MG63 (cell line): ENCODE results near the gene ELANE. TPM values are rescaled to one million over a fixed set of nuclear protein-coding genes. Genes with fewer than 3 reads are reported as not detected.

Experiments
- total RNA-seq: library from RNA; depleted of rRNA; stranded (reverse); fragments of >200 nt; shearing (Covaris generic); gene quantifications from 2 replicates; pipeline ENCODE4 v1.2.3, GENCODE V29; 2014; ENCODE audit warnings: low replicate concordance; rRNA removed

Gene ELANE
- total RNA-seq, 1 experiment from 2014 or later = not detected

Other genes with a start within 250 kb of the ELANE start
- gene POLRMT, start 218.8 kb upstream of the ELANE start, total RNA-seq = 20.1 and 33.2 TPM in 2 replicates
- gene FGF22, start 212.4 kb upstream of the ELANE start, total RNA-seq = not detected in 2 replicates
- 22.0 and 23.5 TPM in 2 replicates for gene RNF126, start 189.1 kb upstream of the ELANE start, total RNA-seq
- 16.0 and 25.0 TPM in 2 replicates for gene FSTL3, start 175.9 kb upstream of the ELANE start, total RNA-seq
- not detected in 2 replicates for gene PRSS57, start 156.9 kb upstream of the ELANE start, total RNA-seq
- gene PALM, start 143.4 kb upstream of the ELANE start, total RNA-seq = 9.3 and 10.5 TPM in 2 replicates
- gene MISP, start 101.2 kb upstream of the ELANE start, total RNA-seq = not detected in 2 replicates
- 197 and 260 TPM in 2 replicates for gene PTBP1, start 54.9 kb upstream of the ELANE start, total RNA-seq
- gene PLPPR3, start 30.3 kb upstream of the ELANE start, total RNA-seq = not detected in 2 replicates
- gene AZU1, start 24.5 kb upstream of the ELANE start, total RNA-seq = not detected in 2 replicates
- gene PRTN3, start 11.3 kb upstream of the ELANE start, total RNA-seq = not detected in 2 replicates
- gene CFD, start 7.4 kb downstream of the ELANE start, total RNA-seq = 2.8 TPM in 1 of 2 replicates, not detected in the other
- 18.1 and 20.4 TPM in 2 replicates for gene MED16, start 40.9 kb downstream of the ELANE start, total RNA-seq
- gene RNU6-9, start 41.2 kb downstream of the ELANE start, total RNA-seq = not detected in 2 replicates
- gene R3HDM4, start 60.9 kb downstream of the ELANE start, total RNA-seq = 6.4 and 9.5 TPM in 2 replicates
- gene KISS1R, start 65.0 kb downstream of the ELANE start, total RNA-seq = not detected in 2 replicates
- 1.0 and 6.6 TPM in 2 replicates for gene ARID3A, start 73.7 kb downstream of the ELANE start, total RNA-seq
- gene WDR18, start 132.0 kb downstream of the ELANE start, total RNA-seq = 37.8 and 61.8 TPM in 2 replicates
- gene GRIN3B, start 148.1 kb downstream of the ELANE start, total RNA-seq = not detected in 2 replicates
- 40.3 and 75.8 TPM in 2 replicates for gene TMEM259, start 168.8 kb downstream of the ELANE start, total RNA-seq
- gene RNU6-2, start 169.2 kb downstream of the ELANE start, total RNA-seq = not detected in 2 replicates
- 52.7 and 84.9 TPM in 2 replicates for gene CNN2, start 174.3 kb downstream of the ELANE start, total RNA-seq
- 0.26 and 4.3 TPM in 2 replicates for gene ABCA7, start 187.8 kb downstream of the ELANE start, total RNA-seq
- not detected in 2 replicates for gene ARHGAP45, start 214.9 kb downstream of the ELANE start, total RNA-seq
- gene POLR2E, start 243.1 kb downstream of the ELANE start, total RNA-seq = 128 and 157 TPM in 2 replicates